Spleen (tissue), 7 donors: ENCODE data around the gene FRMD4A.

Experiments
- CTCF ChIP-seq, 11 experiments: fragments of 200-600 bp in 7 of 11; fragments of 450-650 bp in 4 of 11; sonication (generic) in 4 of 11; IDR thresholded peaks in 8 of 11; conservative IDR thresholded peaks in 3 of 11; 1 replicate in 7 of 11; 2 replicates in 4 of 11; pipeline versions ENCODE4 v1.4.0 to v1.8.0; 2016 to 2021; ENCODE audit warnings: antibody characterized with exemption in 11 of 11, inconsistent platforms in 4 of 11, mild to moderate bottlenecking in 1 of 11
- POLR2A ChIP-seq, 3 donors: fragments of 450-650 bp; IDR thresholded peaks; one replicate each; pipeline ENCODE4 v1.5.1; 2017; ENCODE audit warnings: antibody characterized with exemption in 3 of 3, mild to moderate bottlenecking in 1 of 3
- donor health status: DM: no; HTN: no; CAD: no; lungs with moderate emphysema.
- donor health status: DM: no; HTN: no; CAD: no.
- donor health status: DM: no; HTN: no; CAD: no.

- TF ChIP-seq CTCF (IDR thresholded peaks at IDR 0.05 in 8 of 11, conservative IDR thresholded peaks at IDR 0.05 in 3 of 11) (no peak), POLR2A (IDR thresholded peaks at IDR 0.05) (no peak)
Measured at GRCh38 chr10:13715100-13715499, 615.6 kb downstream of the FRMD4A start.
